Endothelial cell (in vitro differentiated cells): ENCODE data around the gene ZFYVE26. TPM values are rescaled to one million over a fixed set of nuclear protein-coding genes. Genes with fewer than 3 reads are reported as not detected.

Source experiments
- DNase-seq: peaks from one replicate; pipeline ENCODE4 v3.0.0; 2021; ENCODE audit warnings: low spot score
- H3K27ac Mint-ChIP-seq: one replicate; pipeline ENCODE4 v1.8.0; 2021; ENCODE audit warnings: mixed read lengths, inconsistent platforms; ENCODE audit not compliant: unreplicated experiment
- H3K27me3 Mint-ChIP-seq: one replicate; pipeline ENCODE4 v1.8.0; 2021; ENCODE audit warnings: mild to moderate bottlenecking, moderate library complexity, mixed read lengths, inconsistent platforms; ENCODE audit not compliant: unreplicated experiment
- H3K36me3 Mint-ChIP-seq: one replicate; pipeline ENCODE4 v1.8.0; 2021; ENCODE audit warnings: mild to moderate bottlenecking, low read depth, mixed read lengths, inconsistent platforms; ENCODE audit not compliant: unreplicated experiment
- H3K4me1 Mint-ChIP-seq: one replicate; pipeline ENCODE4 v1.8.0; 2021; ENCODE audit warnings: mild to moderate bottlenecking, mixed read lengths, inconsistent platforms; ENCODE audit not compliant: unreplicated experiment
- H3K4me3 Mint-ChIP-seq: one replicate; pipeline ENCODE4 v1.8.0; 2021; ENCODE audit warnings: mild to moderate bottlenecking, mixed read lengths, inconsistent platforms; ENCODE audit not compliant: unreplicated experiment
- H3K9me3 Mint-ChIP-seq: one replicate; pipeline ENCODE4 v1.8.0; 2021; ENCODE audit warnings: mixed read lengths, inconsistent platforms; ENCODE audit not compliant: unreplicated experiment
- CTCF ChIP-seq: fragments of 200-600 bp; sonication (generic); IDR thresholded peaks from one replicate; pipeline ENCODE4 v1.5.0; 2021; ENCODE audit warnings: antibody characterized with exemption; ENCODE audit not compliant: unreplicated experiment
- total RNA-seq: library from RNA; stranded (reverse); fragmentation: NEBNext Ultra II Directional; extraction: Animal tissue kit (Norgen Biotek cat#: 25700); gene quantifications from one replicate; pipeline ENCODE4 v1.2.1, GENCODE V29; 2021; ENCODE audit not compliant: unreplicated experiment

ZFYVE26 gene
- total RNA-seq, 1 donor from 2014 or later = 28.9 TPM

GRCh38 chr14:67787673-67788072, 28.7 kb downstream of the ZFYVE26 start:
- DNase-seq = no peak
- no peak for TF ChIP-seq CTCF
- Mint-ChIP-seq H3K4me1 (no peaks in the 10 kb centered on the region), H3K36me3 (peaks cover 38% of the 10 kb centered on the region), H3K27ac (no peak overlapping the region), H3K9me3 (no peaks in the 10 kb centered on the region), H3K27me3 (no peaks in the 10 kb centered on the region), H3K4me3 (no peak overlapping the region)

- H3K4me3 Mint-ChIP-seq = peak overlapping the region; percentile 15
- no peaks in the 10 kb centered on the region for H3K4me1 Mint-ChIP-seq
- H3K27me3 Mint-ChIP-seq = peaks cover 4% of the 10 kb centered on the region
- TF ChIP-seq CTCF = no peak
- no peak for DNase-seq
- no peak overlapping the region for H3K27ac Mint-ChIP-seq
- H3K36me3 Mint-ChIP-seq = peaks cover 53% of the 10 kb centered on the region
- H3K9me3 Mint-ChIP-seq = no peaks in the 10 kb centered on the region
Measured at GRCh38 chr14:67785270-67786109, 30.9 kb downstream of the ZFYVE26 start.

DNA sequence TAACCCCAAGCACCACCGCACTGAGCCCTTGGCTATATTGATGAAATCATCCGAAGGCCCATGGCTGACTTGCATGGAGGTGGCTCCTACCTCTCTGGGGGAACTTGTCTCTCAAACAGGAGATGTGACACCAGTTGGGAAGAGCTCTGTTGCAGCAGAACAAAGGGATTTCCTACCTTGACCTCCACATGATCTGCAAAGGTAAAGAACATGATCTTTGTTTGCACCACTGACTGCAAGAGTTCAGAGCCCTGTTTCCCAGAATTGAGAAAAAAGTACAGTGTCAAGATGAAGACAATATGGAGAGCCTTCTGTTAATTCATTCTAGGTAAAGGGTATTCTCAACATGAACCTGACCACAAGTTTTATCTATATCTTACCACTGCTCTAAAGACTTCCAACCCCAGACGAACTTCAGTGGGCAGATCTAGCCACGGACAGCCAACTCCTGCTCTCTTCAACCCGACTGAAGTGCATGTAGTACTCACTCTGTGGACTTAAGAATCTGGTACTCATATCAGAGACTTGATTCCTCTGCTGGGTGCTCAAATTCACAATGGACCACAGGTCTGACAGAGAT, 32.1 kb downstream of the ZFYVE26 start:
- Mint-ChIP-seq H3K4me3 (no peak overlapping the region), H3K27me3 (peaks cover 4% of the 10 kb centered on the region), H3K9me3 (no peaks in the 10 kb centered on the region), H3K27ac (no peak overlapping the region), H3K4me1 (no peaks in the 10 kb centered on the region), H3K36me3 (peaks cover 60% of the 10 kb centered on the region)
- no peak for DNase-seq
- no peak for TF ChIP-seq CTCF

GRCh38 chr14:67782090-67782489, 34.3 kb downstream of the ZFYVE26 start:
- no peak for TF ChIP-seq CTCF
- Mint-ChIP-seq H3K36me3 (peaks cover 57% of the 10 kb centered on the region), H3K4me1 (no peaks in the 10 kb centered on the region), H3K9me3 (no peaks in the 10 kb centered on the region), H3K27me3 (peaks cover 4% of the 10 kb centered on the region), H3K27ac (no peak overlapping the region), H3K4me3 (peak overlapping the region; percentile 2)
- no peak for DNase-seq

GRCh38 chr14:67778792-67779191, 37.6 kb downstream of the ZFYVE26 start:
- H3K4me1 Mint-ChIP-seq = no peaks in the 10 kb centered on the region
- no peaks in the 10 kb centered on the region for H3K9me3 Mint-ChIP-seq
- DNase-seq = no peak
- H3K27me3 Mint-ChIP-seq = peaks cover 4% of the 10 kb centered on the region
- H3K27ac Mint-ChIP-seq = no peak overlapping the region
- H3K4me3 Mint-ChIP-seq = peak overlapping the region; percentile 57
- H3K36me3 Mint-ChIP-seq = peaks cover 48% of the 10 kb centered on the region
- TF ChIP-seq CTCF = no peak
